ENCODE measurements around the gene KDELR3. TPM values are rescaled to one million over a fixed set of nuclear protein-coding genes. Genes with fewer than 3 reads are reported as not detected.

The KDELR3 gene
- total and polyA plus RNA-seq, 2 experiments from 2014 or later: 5.6 to 5.7 TPM

GRCh38 chr22:38418589-38418988 is 49.3 kb upstream of the KDELR3 start:
- no peak for TF ChIP-seq STAT1 (IDR thresholded peaks at IDR 0.05; ENCODE audit: unreplicated experiment)
- TF ChIP-seq ETS1 (IDR thresholded peaks at IDR 0.05): no peak
- no peak for TF ChIP-seq JUNB (IDR thresholded peaks at IDR 0.05; ENCODE audit: unreplicated experiment)
- no peak for TF ChIP-seq CREB1 (CRISPR knock-in tag; IDR thresholded peaks at IDR 0.05; ENCODE audit: low read depth)
- H3K27ac Mint-ChIP-seq: no peak overlapping the region
- no peaks in the 10 kb centered on the region for H3K27me3 ChIP-seq (ENCODE audit: insufficient read depth)
- 0 out of 2 replicates have a peak, but pooled peaks cover 2% of the 10 kb centered on the region for H3F3A ChIP-seq (replicated peaks; ENCODE audit: low read depth)
- peaks cover 7% of the 10 kb centered on the region for H3K4me1 ChIP-seq (ENCODE audit: insufficient read depth)
- ATAC-seq (no peak), DNase-seq (ENCODE audit: low spot score) (no peak)
- H3K9me3 Mint-ChIP-seq: no peaks in the 10 kb centered on the region
- no peak overlapping the region for H2AFZ ChIP-seq
- H3K27me3 Mint-ChIP-seq (ENCODE audit: insufficient read depth, low read depth, poor library complexity): peaks cover 21% of the 10 kb centered on the region
- peaks cover 25% of the 10 kb centered on the region for H3K4me1 Mint-ChIP-seq
- H3K4me3 Mint-ChIP-seq: no peak overlapping the region; the same call in 2 of the 3 replicates
- no peaks in the 10 kb centered on the region for H3K9me2 ChIP-seq (ENCODE audit: insufficient read depth)
- no peaks in the 10 kb centered on the region for H3K79me2 ChIP-seq (replicated peaks; ENCODE audit: insufficient read depth)
- H3K27ac ChIP-seq (ENCODE audit: low read depth): no peak overlapping the region
- no peak overlapping the region for H3K4me3 ChIP-seq
- no peak overlapping the region for H3K4me2 ChIP-seq
- H3K36me3 ChIP-seq (ENCODE audit: insufficient read depth): no peaks in the 10 kb centered on the region
- H4K20me1 ChIP-seq (replicated peaks; ENCODE audit: insufficient read depth): no peaks in the 10 kb centered on the region
- no peaks in the 10 kb centered on the region for H3K36me3 Mint-ChIP-seq (ENCODE audit: low read depth)

GRCh38 chr22:38419121-38419857 is 48.6 kb upstream of the KDELR3 start:
- H3K27me3 ChIP-seq (ENCODE audit: insufficient read depth): no peaks in the 10 kb centered on the region
- DNase-seq (ENCODE audit: low spot score) (no peak), ATAC-seq (no peak)
- no peaks in the 10 kb centered on the region for H3K79me2 ChIP-seq (replicated peaks; ENCODE audit: insufficient read depth)
- no peaks in the 10 kb centered on the region for H3K9me3 Mint-ChIP-seq
- H3K36me3 ChIP-seq (ENCODE audit: insufficient read depth): no peaks in the 10 kb centered on the region
- no peak overlapping the region for H3K27ac ChIP-seq (ENCODE audit: low read depth)
- H3K4me1 ChIP-seq (ENCODE audit: insufficient read depth): peaks cover 7% of the 10 kb centered on the region
- H3K4me3 ChIP-seq: no peak overlapping the region
- 0 out of 2 replicates have a peak, but pooled peaks cover 2% of the 10 kb centered on the region for H3F3A ChIP-seq (replicated peaks; ENCODE audit: low read depth)
- peaks cover 20% of the 10 kb centered on the region for H3K27me3 Mint-ChIP-seq (ENCODE audit: insufficient read depth, low read depth, poor library complexity)
- TF ChIP-seq ETS1 (IDR thresholded peaks at IDR 0.05): no peak
- TF ChIP-seq CREB1 (CRISPR knock-in tag; IDR thresholded peaks at IDR 0.05; ENCODE audit: low read depth): no peak
- TF ChIP-seq ZNF114 (CRISPR knock-in tag; IDR thresholded peaks at IDR 0.05): no peak
- TF ChIP-seq REST (IDR thresholded peaks at IDR 0.05; ENCODE audit: unreplicated experiment): no peak
- no peak for TF ChIP-seq POLR2AphosphoS5 (IDR thresholded peaks at IDR 0.05; ENCODE audit: low read depth)
- TF ChIP-seq JUNB (IDR thresholded peaks at IDR 0.05; ENCODE audit: unreplicated experiment): no peak
- no peak for TF ChIP-seq NANOG (IDR thresholded peaks at IDR 0.05; ENCODE audit: borderline replicate concordance)
- no peak for TF ChIP-seq EZH2 (IDR thresholded peaks at IDR 0.05; ENCODE audit: low read depth, unreplicated experiment)
- no peak overlapping the region for H3K27ac Mint-ChIP-seq
- H3K9me2 ChIP-seq (ENCODE audit: insufficient read depth): no peaks in the 10 kb centered on the region
- no peak overlapping the region for H3K4me2 ChIP-seq
- H2AFZ ChIP-seq: peak overlapping the region; percentile 52; the same call in 1 of the 2 replicates
- no peaks in the 10 kb centered on the region for H3K36me3 Mint-ChIP-seq (ENCODE audit: low read depth)
- H4K20me1 ChIP-seq (replicated peaks; ENCODE audit: insufficient read depth): no peaks in the 10 kb centered on the region
- H3K4me3 Mint-ChIP-seq: no peak overlapping the region
- peaks cover 32% of the 10 kb centered on the region for H3K4me1 Mint-ChIP-seq
